Measurements from ENCODE around the gene KCND3. TPM values are rescaled to one million over a fixed set of nuclear protein-coding genes. Genes with fewer than 3 reads are reported as not detected.
"Not testable (repeated sequence)": the region's sequence is repeated elsewhere in the genome, so short reads cannot be mapped to it uniquely, and the experiment has no call there.

KCND3 gene
- total RNA-seq, 6 donors from 2014 or later, result 2.7 to 6.4 (median 5.4) TPM

GRCh38 chr1:111743679-111744101, 245.8 kb downstream of the KCND3 start:
- no peaks in the 10 kb centered on the region for H3K36me3 ChIP-seq
- H3K27me3 ChIP-seq, result no peaks in the 10 kb centered on the region
- ATAC-seq (ENCODE audit: low FRiP score in 2 of 2) (no peak), DNase-seq (no peak)
- peak overlapping the region in 1 of 4 donors; percentile 46 for H3K27ac ChIP-seq
- H3K4me1 ChIP-seq, result peaks cover 5 to 17% (median 8%) of the 10 kb centered on the region in 4 donors
- 57 to 59% methylated on average over 3 of the region's 3 CpGs for WGBS, 2 donors
- no peak overlapping the region for H3K4me3 ChIP-seq
- TF ChIP-seq POLR2AphosphoS5 (IDR thresholded peaks at IDR 0.05) (peak; percentile 38 to 47), CTCF (IDR thresholded peaks at IDR 0.05) (no peak), EP300 (IDR thresholded peaks at IDR 0.05) (peak in 1 of 4 donors; percentile 19)
- no peaks in the 10 kb centered on the region for H3K9me3 ChIP-seq

DNA sequence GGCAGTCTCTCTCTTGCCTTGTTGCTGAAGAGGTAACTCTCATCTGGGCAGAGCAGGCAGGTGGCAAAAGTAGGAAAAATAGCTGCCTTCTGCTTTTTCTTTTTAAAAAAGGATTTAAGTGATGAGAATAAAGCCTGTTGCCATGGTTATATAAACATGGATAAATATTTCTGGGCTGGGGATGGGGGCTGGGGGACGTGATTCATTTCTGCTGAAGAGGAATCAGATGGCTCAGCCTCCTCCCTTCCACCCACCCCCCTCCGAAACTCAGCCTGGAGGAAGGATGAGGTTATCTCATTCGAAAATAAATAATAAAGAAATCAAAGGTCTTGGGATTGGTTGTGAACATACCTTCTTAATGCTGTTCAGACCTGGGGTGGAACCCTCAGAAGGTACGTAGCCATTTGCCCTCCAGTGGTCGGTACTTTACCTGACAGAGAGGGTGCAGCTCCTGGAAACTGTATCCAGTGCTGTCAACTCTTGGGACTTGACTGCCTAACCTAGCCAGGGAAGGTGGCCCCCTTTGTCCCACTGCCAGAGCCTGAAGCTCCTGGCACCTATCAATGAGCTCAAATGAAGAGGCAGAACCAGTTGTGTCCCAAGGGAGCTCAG, 246.4 kb downstream of the KCND3 start:
- DNase-seq (no peak), ATAC-seq (ENCODE audit: low FRiP score in 2 of 2) (no peak)
- TF ChIP-seq POLR2AphosphoS5 (IDR thresholded peaks at IDR 0.05), result no peak
- TF ChIP-seq POLR2A (IDR thresholded peaks at IDR 0.05), result no peak
- no peak for TF ChIP-seq CTCF (IDR thresholded peaks at IDR 0.05)
- TF ChIP-seq EP300 (IDR thresholded peaks at IDR 0.05), result no peak
- no peaks in the 10 kb centered on the region for H3K9me3 ChIP-seq
- WGBS, 2 donors, result 79 to 80% methylated on average over 5 of the region's 5 CpGs
- peak overlapping the region in 1 of 4 donors; percentile 46 for H3K27ac ChIP-seq
- no peaks in the 10 kb centered on the region for H3K27me3 ChIP-seq
- H3K36me3 ChIP-seq, result no peaks in the 10 kb centered on the region
- H3K4me1 ChIP-seq, result peaks cover 10 to 23% (median 12%) of the 10 kb centered on the region in 4 donors
- H3K4me3 ChIP-seq, result no peak overlapping the region

DNA sequence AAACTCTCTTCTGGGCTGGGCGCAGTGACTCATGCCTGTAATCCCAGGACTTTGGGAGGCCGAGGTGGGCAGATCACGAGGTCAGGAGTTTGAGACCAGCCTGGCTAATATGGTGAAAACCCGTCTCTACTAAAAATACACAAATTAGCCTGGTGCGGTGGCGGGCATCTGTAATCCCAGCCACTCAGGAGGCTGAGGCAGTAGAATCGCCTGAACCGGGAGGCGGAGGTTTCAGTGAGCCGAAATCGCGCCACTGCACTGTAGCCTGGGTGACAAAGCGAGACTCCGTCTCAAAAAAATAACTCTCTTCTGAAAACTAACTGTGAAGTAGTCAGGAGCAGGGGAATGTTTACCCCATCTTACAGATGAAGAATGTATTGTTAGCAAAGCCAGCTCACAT, 247.2 kb downstream of the KCND3 start:
- not testable (repeated sequence) for H3K36me3 ChIP-seq; H3K9me3 ChIP-seq; H3K4me3 ChIP-seq; H3K27ac ChIP-seq; H3K27me3 ChIP-seq; ATAC-seq (ENCODE audit: low FRiP score in 2 of 2); DNase-seq
- H3K4me1 ChIP-seq, result peaks cover 16 to 31% (median 20%) of the 10 kb centered on the region in 4 donors
- WGBS, 2 donors, result 95% methylated on average over 14 of the region's 14 CpGs

DNA sequence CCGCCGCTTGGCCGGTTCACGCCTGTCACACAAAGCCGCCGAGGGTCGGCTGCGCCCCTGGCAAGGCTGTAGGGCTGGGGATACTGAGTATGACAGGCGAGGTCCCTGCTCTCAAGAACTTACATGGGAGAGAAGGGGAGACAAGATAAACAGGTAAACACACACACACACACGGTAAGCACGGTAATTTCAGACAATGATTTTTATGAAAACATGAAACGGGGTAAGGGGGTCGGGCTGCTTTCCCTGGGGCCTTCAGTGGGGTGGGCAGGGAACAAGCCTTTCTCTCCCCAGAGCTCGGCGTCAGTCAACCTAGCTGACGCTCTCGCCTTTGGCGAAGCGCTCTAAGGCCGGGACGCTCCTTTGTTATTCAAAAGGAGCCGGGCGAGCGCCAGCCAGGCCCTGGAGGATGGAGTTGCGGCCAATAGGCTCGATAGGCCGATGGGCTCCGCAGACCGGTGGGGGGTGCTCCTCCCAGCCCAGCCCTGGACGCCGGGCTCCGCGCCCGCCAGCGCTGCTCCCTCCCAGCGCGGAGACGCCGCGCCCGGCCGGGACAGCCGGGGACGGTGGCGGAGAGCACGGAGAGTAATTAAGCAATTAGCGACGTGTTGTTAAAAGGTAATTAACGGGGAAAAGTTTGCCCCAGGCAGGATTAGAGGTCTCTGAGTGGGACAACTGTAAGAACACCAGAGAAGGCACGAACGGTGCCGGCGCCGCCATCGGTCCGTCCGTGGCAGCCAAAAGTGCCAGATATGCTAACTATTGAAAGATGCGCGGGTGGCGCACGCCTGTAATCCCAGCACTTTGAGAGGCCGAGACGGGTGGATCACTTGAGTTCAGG, 249.3 kb downstream of the KCND3 start:
- Histone ChIP-seq H3K4me3 (peak overlapping the region; percentile 46 to 85 (median 64)), H3K4me1 (peaks cover 20 to 35% (median 26%) of the 10 kb centered on the region in 4 donors), H3K36me3 (no peaks in the 10 kb centered on the region), H3K9me3 (no peaks in the 10 kb centered on the region), H3K27me3 (no peaks in the 10 kb centered on the region), H3K27ac (peak overlapping the region; percentile 75 to 94 (median 90))
- DNase-seq (peak; percentile 57 to 91), ATAC-seq (ENCODE audit: low FRiP score in 2 of 2) (peak; percentile 19 to 81)
- TF ChIP-seq POLR2AphosphoS5 (IDR thresholded peaks at IDR 0.05), result no peak
- no peak for TF ChIP-seq CTCF (IDR thresholded peaks at IDR 0.05)
- TF ChIP-seq POLR2A (IDR thresholded peaks at IDR 0.05), result no peak
- no peak for TF ChIP-seq EP300 (IDR thresholded peaks at IDR 0.05)
- WGBS, 2 donors, result 3 to 7% methylated on average over 30 to 62 of the region's 63 CpGs

GRCh38 chr1:111739194-111739924, 250.1 kb downstream of the KCND3 start, which contains the start of gene INKA2:
Gene INKA2 (minus strand): TSS chr1:111739395. CDS start chr1:111739242, 153 bp downstream.
- Histone ChIP-seq H3K27ac (peak within 1 kb of the TSS; percentile 75 to 94 (median 90)), H3K9me3 (no peaks in the 10 kb centered on the region), H3K36me3 (no peaks in the 10 kb centered on the region), H3K4me3 (peak within 1 kb of the TSS; percentile 46 to 85 (median 64)), H3K27me3 (no peaks in the 10 kb centered on the region), H3K4me1 (peaks cover 25 to 41% (median 29%) of the 10 kb centered on the region in 4 donors)
- 1 to 4% methylated on average over 5 to 16 of the region's 59 CpGs for WGBS, 2 donors
- TF ChIP-seq CTCF (IDR thresholded peaks at IDR 0.05) (peak in 3 of 6 experiments; percentile 24 to 35 (median 33)), POLR2A (IDR thresholded peaks at IDR 0.05) (peak in 3 of 4 donors; percentile 45 to 84 (median 60)), EP300 (IDR thresholded peaks at IDR 0.05) (no peak), POLR2AphosphoS5 (IDR thresholded peaks at IDR 0.05) (peak; percentile 62 to 88)
- DNase-seq (peak; percentile 95 to 97), ATAC-seq (ENCODE audit: low FRiP score in 2 of 2) (peak; percentile 91 to 94)

Measured in upper lobe of left lung (tissue), 6 donors.